ENCODE measurements around the gene SMPX.
"Not testable (repeated sequence)": the region's sequence is repeated elsewhere in the genome, so short reads cannot be mapped to it uniquely, and the experiment has no call there.

Gene SMPX

DNA sequence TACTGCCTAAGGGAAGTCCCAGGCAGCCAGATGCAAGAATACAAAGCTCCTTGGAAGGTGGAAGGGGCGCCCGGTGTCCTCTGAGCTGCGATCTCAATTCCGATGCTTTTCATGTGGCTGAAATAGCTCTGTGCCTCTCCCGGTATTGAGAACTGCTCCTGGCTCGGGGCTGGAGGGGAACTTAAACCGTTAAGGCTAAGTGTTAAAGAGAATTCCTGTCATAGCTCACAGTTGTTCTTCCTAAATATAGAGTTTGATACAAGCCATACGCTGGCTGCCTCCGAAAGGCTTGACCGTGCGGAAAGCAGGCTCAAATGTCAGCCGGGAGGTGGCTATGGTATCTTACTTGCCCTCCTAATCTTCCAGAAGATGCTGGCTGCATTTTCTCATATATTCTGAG lies at the start of gene SMPX:
Gene SMPX (minus strand): TSS at position 157 of the 400 bp plus-strand sequence. CDS start 3,826 bp downstream, outside the sequence.
- in situ Hi-C loops (cut with MboI; ENCODE audit: low sequenced_read_pairs): no loop called here

DNA sequence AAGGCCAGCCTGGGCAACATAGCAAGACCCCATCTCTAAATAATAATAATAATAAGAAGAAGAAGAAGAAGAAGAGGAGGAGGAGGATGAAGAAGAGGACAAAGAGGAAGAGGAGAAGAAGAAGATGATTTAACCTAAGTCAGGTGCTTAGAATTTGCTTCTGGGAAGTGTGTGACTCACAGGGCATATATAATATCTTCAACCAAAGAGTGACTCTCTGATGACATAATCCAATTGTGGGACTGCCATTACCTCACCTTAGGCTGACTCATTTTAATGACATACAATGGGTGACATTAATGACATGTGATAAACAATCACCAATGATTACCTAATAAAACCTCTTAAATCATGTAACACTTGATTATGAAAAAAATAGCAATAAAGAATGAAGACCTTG lies 48.8 kb upstream of the SMPX start:
- in situ Hi-C loops (cut with MboI; ENCODE audit: low sequenced_read_pairs): no loop called here

DNA sequence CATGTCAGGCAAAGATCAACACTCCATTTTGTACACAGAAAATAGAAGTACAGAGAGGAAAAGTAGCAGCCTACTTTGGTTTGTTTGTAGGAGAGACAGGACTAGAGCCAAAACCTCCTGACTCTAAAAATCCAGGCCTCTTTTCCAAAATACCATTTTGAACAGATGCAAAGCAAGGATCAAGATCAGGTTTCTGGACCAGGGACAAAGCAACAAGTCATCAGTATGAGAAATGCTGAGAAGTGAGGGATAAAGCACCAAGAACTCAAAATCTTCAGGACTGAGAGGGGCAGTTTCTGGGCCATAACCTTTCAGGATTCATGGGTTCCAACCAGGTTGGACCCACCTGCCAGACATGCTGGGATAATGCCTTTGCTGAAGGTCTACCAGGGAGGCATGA lies 44.9 kb upstream of the SMPX start:
- in situ Hi-C loops (cut with MboI; ENCODE audit: low sequenced_read_pairs): no loop called here

DNA sequence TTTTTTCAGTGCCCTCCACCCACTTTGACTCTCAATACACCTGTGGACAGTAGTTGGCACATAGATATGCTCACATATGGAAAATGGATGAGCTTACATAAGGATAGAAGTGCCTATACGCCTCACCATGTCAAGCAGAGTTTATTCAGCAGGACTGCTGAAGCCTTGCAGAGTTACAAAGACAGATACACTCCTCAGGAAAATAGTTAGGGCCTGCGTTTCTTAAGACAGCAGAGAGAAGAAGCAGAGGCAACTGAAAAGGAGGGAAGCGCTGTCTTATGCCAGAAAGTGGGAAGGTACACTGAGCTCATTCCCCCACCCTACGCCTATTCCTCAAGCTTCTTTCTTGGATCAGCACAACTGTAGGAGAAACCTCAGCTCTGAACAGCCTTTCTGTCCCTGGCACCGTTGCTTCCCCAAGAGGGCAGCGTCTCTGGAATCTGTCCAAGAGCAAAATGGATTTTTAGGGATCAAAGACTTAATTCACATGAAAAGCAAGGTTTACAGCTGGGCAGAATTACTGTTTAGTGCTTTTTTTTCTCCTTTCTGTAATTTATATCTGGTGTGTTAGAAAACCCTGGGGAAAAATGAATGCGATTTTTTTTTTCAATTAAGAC lies 44.2 kb upstream of the SMPX start:
- in situ Hi-C loops (cut with MboI; ENCODE audit: low sequenced_read_pairs): no loop called here

DNA sequence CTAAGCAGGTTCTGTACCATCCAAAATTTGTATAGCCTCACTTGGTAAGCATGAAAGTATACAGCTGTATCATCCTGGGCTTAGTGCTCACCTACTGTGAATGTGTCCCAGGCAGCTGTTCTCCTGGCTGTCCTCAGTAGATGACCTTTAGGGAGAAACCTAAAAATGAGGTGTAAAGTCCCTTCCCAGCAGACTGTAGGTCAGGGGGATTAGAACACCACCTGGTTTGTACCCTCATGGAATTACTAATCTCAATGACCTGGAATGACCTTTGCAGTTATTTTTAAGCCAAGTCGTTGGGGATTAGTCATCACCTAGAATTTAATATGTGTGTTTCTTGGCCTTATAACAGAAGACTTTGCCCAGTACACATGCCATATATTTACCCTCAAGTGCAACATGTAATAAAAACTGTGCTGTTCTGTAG lies 42.4 kb upstream of the SMPX start:
- in situ Hi-C loops (cut with MboI; ENCODE audit: low sequenced_read_pairs): no loop called here

DNA sequence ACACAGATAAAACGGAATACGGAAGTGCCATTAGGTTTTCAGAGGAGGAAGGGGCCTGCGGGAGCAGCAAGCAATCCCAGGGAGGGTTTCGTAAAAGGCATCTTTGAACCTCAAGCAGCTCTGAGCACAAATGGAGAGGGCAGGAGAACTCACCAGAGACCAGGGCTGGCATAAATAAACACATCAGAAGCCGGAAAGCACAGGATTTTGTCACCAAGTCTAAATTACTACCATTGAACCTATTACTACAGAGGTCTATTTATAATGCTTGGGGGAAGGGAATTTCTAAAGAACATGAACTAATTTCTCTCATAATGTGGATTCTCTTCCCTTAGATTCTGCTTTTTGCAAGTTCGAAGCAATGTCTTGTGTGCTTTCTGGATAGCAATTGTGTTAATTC lies 41.9 kb upstream of the SMPX start:
- in situ Hi-C loops (cut with MboI; ENCODE audit: low sequenced_read_pairs): no loop called here

DNA sequence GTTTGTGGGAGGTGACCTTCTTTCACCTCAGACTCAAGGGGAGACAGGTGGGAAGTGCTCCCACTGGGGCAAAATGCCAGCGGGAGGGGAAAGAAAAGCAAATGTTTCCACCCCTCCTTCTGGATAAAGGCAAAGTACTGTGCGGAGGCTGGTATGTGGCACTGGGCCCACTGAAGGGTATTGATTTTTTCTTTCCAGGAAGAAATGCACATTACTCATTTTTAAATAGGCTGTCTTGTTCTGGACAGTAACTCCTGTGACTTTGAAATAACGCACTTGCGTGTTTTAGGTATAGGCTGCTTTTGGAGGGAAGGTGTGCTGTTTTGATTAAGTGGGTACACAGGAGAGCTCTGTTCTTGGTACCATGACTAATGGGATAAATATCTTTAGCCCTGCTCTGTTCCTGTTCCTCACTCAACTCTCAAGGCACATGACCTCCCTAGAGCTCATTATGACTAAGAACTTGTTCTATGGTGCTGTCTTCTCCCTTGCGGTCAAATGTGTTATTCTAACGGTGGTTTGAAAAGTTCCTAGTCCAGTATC lies 40.8 kb upstream of the SMPX start:
- in situ Hi-C loops (cut with MboI; ENCODE audit: low sequenced_read_pairs): no loop called here

DNA sequence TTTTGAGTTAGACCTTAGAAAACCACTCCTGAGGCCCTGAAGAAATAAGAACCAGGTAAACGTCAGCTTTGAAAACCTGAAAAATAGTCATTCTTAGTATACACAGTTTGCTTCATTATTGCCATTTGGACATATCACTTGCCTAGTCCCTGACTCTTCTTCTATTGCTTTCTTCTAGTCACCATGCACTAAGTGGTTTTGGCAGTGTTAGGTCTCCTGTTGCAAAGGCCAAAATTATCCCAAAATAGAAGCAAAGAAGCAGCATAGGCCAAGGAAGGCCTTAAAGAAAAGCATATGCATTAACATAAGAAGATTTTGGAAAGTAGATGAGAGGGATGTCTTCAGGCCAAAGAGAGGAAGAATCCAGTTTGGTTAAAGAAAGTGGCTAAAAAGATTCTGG lies 24.1 kb upstream of the SMPX start:
- in situ Hi-C loops (cut with MboI; ENCODE audit: low sequenced_read_pairs): no loop called here

DNA sequence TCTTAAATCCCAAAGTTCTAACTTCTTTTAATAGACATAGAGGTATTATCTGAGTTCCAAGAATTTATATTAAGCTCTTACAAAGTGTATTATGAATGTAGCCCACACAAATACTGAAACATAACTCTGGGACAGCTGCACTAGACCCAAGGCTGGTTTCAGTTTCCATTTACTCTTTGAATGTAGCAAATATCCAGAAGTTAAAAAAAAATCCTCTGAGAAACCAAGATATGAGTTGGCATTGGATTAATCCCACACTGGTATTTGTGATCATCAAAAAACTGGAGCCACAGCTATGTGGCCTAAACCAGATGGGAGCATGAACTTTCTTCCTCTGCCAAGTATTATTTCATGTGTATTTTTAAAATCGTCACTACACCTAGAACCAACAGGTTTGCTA lies 23.6 kb upstream of the SMPX start:
- in situ Hi-C loops (cut with MboI; ENCODE audit: low sequenced_read_pairs): no loop called here

DNA sequence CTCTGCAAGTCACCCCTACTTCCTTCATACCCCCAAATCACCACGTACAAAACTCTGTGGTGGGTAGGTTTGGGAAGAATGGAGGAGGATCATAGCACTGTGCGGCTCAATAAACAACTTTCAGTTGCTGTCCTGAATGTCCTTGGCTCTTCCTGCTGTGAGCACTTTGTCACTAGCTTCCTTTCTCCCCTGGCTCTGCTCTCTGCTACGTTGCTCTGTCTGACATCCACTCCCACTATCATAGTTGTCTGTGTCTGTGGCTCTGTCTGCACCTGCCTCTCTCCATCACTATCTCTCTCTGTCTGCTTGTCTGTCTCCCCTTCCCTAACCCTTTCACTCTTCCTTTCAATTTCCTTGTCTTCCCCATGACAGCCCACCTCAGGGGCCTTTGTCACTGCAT lies 21.2 kb upstream of the SMPX start:
- in situ Hi-C loops (cut with MboI; ENCODE audit: low sequenced_read_pairs): no loop called here

DNA sequence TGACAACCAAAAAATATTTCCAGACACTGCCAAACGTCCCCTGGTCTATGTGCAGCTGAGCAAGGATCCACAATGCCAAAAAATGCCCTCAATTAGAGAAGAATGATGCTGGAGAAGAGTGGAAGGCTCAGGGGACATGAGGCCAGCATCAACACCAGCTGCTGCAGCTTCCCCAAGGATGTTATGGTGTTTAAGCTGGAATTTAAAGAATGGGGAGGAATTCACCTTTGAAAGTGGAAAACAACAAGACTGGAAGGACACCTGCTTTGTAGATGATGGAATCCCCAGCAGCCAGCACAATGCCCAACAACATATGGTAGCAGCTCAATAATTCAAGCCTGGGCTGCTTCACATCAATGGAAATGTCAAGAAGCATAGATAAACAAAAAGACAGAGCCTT lies 20.3 kb upstream of the SMPX start:
- in situ Hi-C loops (cut with MboI; ENCODE audit: low sequenced_read_pairs): no loop called here

DNA sequence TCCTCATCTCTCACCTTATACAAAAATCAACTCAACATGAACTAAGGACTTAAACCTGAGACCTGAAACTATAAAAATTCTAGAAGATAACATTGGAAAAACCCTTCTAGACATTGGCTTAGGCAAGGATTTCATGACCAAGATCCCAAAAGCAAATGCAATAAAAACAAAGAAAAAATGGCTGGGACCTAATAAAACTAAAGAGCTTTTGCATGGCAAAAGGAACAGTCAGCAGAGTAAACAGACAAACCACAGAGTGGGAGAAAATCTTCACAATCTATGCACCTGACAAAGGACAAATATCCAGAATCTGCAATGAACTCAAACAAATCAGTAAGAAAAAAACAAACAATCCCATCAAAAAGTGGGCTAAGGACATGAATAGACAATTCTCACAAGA lies 17.2 kb upstream of the SMPX start:
- in situ Hi-C loops (cut with MboI; ENCODE audit: low sequenced_read_pairs): not testable (repeated sequence)

DNA sequence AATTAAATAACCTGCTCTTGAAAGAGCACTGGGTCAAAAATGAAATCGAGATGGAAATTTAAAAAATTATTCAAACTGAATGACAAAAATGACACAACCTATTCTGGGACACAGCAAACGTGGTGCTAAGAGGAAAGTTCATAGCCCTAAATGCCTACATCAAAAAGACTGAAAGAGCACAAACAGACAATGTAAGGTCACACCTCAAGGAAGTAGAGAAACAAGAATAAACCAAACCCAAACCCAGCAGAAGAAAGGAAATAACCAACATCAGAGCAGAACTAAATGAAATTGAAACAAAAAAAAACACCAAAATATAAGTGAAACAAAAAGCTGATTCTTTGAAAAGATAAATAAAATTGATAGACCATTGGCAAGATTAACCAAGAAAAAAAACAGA lies 15.1 kb upstream of the SMPX start:
- in situ Hi-C loops (cut with MboI; ENCODE audit: low sequenced_read_pairs): not testable (repeated sequence)

DNA sequence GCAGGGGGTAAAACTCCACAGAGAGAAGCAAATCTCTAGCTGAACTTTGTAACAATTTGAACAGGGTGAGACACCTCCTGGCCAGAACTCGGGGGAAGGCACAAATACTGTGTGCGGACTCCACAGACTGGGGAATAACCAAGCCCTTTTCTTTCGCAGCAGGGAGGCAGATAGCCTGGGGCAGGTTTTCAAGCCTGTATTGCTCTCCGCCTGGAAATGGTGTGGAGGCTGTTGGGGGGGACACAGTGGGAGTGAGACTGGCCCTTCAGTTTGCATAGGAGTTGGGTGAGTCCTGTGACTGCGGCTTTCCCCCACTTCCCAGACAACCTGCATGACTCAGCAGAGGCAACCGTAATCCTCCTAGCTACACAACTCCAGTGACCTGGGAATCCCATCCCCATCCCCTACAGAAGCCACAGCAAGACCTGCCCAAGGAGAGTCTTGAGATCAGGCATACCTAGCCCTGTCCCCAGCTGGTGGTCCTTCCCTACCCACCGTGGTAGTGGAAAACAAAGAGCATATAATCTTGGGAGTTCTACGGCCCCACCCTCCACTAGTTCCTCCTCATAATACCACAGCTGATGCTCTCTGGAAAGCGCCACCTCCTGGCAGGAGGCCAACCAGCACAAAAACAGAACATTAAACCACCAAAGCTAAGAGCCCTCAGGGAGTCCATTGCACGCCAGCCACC lies 12.9 kb upstream of the SMPX start:
- in situ Hi-C loops (cut with MboI; ENCODE audit: low sequenced_read_pairs): no loop called here

DNA sequence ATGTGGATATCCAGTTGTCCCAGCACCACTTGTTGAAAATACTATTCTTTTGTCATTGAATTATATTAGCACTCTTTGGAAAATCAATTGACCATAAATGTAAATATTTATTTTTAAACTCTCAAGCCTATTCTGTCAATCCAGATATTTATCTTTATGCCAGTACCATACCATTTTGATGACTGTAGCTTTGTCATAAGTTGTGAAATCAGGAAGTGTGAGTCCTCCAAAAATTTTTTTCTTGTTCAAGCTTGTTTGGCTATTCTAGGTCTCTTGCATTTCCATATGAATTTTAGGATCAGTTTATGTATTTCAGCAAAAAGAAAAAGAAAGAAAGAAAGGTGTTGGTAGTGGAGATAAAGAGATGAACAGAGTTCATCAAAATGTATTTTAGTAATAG lies 8.2 kb upstream of the SMPX start:
- in situ Hi-C loops (cut with MboI; ENCODE audit: low sequenced_read_pairs): no loop called here

DNA sequence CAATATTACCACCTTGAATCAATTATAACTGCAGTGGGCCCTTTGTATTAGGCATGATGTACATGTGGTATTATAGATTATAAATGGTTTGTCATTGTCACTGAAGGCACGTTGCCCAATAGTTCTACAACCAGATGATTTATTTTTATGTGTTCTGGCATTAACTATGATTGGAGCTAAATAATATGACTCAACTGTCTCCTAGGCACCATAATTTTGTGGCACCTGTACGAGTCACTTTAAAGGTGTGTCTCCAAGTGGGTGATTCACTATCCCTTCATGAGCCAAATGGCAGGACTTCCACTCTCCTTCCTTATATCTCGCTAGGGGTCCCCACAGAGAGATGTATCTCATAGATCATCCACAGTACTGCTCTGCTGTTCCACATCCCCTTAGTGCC lies 6.1 kb upstream of the SMPX start:
- in situ Hi-C loops (cut with MboI; ENCODE audit: low sequenced_read_pairs): no loop called here

DNA sequence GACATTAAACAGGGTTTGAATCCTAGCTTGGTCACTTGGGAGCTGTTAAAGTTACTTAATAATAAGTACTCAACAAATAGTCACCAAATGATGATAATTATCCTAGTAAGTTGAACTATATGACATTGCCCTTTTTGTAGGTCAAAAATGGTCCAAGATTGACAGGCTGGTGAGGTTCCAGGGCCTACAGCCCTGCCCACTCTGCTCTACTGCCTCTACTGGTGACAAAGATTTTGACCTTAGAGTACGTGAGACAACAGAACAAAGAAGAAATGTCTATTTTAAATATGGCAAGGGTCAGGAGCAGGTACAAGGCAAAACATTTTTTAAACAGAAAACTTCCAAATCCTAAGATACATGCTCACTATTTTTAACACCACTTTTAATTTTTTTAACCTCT lies 572 bp upstream of the SMPX start:
- in situ Hi-C loops (cut with MboI; ENCODE audit: low sequenced_read_pairs): no loop called here

DNA sequence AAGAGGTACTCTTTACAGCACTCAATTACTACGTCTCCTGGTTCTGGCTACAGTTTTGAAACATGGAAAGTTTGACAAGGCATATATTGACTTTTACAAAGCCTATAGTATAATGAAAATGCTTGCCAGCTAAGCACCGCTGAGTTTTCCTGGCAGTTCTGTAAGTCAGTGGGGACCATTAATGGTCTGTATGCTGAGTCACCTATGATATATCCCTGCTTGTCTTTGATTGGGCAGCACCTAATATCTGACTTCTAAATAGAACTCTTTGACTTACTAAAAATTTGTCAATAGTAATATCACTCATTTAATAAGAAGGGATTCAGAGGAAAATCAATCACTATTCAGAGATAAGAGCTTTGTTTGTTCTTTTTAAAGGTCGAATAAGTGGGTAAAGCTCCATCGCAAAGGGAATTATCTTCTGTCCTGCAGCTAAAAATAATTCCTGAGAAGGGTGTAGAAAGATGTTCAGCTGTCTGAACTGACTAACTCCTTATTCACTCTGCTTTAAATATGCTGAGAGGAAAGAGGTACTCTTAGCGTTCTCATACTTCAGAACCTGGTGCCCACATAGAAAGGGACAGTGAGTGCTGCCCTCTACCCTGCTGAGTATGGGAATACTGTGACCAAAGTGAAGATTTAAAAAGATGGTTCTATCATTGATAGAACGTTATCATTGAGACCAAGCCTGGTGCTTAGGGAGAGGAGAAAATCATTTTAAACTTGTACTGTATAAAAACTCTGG lies 959 bp downstream of the SMPX start:
- in situ Hi-C loops (cut with MboI; ENCODE audit: low sequenced_read_pairs): no loop called here

DNA sequence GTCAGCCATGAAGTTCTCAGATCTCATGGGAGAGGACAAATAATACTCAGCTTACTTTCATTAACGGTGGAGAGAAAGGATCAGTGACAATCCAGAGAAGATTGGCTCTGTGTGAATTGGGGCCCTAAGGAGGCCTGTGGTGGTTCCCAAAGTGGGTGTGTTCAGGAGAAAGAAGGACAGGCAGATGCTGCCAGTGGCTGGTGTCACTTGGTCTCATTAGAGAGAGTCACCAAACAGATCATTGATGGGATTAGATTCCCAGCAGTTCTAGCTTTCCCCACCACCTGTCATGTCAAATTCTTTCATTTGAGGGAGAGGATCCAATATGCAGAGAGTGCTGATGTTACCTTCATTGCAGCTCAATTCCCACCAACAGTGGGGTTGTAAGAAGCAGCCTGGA lies 8.0 kb downstream of the SMPX start:
- in situ Hi-C loops (cut with MboI; ENCODE audit: low sequenced_read_pairs): no loop called here

DNA sequence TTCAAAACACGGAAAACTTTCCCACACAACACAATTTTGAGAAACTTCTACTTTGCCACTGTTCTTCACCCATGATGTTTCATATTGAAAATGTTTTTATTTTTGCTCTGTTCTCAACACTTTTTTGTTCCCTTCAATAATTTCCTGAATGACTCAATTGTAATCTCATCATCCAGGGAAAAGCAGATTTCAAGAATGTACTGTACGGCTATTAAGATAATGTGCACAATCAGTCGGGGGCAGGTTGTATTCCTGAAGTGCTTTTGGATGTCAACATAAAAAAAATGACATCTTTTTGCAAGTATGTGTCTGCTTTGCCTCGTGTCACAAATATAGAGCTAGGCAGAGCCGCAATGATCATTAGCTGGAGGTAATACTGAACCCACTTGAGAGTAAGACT lies 9.7 kb downstream of the SMPX start:
- in situ Hi-C loops (cut with MboI; ENCODE audit: low sequenced_read_pairs): no loop called here

DNA sequence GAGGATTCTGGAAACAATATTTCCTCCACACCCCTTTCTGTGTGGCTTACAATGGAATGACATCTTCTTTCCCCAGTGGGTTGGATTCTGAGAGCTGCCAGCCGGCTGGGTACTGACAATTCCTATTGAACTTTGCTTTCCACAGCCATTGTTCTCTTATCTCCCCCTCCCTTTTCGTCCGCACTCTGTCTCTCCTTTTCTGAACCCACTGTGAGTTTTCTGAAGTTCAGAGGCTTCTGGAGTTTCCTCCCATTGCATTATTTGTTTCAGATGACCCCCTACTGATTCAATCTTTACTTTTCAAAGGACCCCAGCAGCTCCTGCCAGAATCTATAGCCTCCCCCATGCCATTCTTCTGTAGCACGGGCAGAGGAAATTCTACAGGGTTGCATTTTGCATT lies 10.4 kb downstream of the SMPX start:
- in situ Hi-C loops (cut with MboI; ENCODE audit: low sequenced_read_pairs): no loop called here

DNA sequence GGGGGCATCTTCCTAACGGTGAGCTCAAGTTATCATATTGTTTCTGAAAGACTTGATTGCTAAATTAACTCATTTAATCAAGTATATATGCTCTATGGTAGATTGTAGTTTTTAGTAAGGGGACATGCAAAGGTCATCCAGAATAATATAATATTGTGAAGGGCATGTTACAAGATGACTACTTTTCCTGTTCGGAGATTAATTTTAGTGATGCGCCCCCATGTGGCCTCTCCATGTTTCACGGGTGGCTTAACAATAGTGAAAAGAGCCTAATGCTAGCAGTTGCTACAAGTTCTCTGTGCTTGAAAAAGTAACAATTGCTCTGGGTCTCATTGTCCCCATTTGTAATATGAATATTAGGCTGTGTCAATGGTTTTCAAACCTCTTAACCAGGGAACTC lies 12.2 kb downstream of the SMPX start:
- in situ Hi-C loops (cut with MboI; ENCODE audit: low sequenced_read_pairs): no loop called here

All from hTERT RPE-1 (cell line).